ENCODE data around the gene TSC22D3.
"Not testable (repeated sequence)": the region's sequence is repeated elsewhere in the genome, so short reads cannot be mapped to it uniquely, and the experiment has no call there.

The TSC22D3 gene

DNA sequence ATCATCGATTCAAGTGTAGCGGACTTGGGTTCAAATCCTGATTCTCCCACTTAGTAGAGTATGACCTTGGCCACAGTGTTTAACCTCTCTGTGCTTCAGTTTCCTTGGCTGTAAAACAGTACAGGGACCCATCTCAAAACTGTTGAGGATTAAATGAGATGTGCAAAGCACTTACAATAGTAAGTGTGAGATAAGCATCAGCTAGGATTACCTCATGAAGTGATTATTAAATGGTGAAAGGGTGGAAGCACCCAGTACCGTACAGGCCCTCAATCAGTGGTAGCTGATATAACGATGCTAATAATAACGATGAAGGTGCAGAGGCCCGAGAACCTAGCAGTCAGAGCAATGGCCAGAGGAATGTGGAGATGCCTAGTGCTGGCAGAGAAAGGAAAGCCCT lies 102.2 kb downstream of the TSC22D3 start:
- peak overlapping the region; percentile 4 to 94 (median 80) for H3K27ac ChIP-seq
- H3K4me3 ChIP-seq: no peak overlapping the region

DNA sequence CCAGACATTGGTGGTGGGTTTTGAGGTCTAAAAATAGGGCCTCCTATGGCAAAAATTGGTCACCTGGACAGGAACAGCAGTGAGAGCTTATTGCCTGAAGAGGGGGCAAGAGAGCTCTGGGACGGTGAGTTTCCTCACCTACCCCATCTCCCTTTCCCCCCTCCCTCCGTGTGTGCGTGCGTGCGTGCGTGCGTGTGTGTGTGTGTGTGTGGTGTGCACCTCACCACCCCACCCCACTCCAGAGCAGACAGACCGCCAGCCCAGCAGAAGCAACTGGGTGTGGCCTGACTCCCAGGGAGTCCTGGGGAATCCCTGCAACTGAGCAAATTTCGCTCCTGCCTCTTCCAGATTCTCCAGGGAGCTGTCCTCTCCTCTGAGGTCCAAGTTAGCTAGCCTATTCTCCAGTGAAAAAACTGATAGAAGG lies 102.6 kb downstream of the TSC22D3 start:
- Histone ChIP-seq H3K27ac (peak overlapping the region in 20 of 21 experiments; percentile 4 to 94 (median 82)), H3K4me3 (no peak overlapping the region)

DNA sequence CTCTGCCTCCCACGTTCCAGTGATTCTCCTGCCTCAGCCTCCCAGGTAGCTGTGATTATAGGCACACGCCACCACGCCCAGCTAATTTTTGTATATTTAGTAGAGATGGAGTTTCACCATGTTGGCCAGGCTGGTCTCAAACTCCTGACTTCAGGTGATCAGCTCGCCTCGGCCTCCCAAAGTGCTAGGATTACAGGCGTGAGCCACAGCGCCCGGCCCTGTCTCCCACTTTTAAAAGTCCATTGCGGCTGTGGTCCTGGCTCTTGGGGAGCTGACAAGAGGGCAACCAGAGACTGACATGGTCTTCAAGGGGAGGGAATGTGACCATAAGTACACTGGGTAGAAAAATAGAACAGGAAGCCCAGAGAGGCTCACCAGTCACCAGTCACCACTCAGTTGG lies 104.3 kb downstream of the TSC22D3 start:
- not testable (repeated sequence) for H3K4me3 ChIP-seq, H3K27ac ChIP-seq

DNA sequence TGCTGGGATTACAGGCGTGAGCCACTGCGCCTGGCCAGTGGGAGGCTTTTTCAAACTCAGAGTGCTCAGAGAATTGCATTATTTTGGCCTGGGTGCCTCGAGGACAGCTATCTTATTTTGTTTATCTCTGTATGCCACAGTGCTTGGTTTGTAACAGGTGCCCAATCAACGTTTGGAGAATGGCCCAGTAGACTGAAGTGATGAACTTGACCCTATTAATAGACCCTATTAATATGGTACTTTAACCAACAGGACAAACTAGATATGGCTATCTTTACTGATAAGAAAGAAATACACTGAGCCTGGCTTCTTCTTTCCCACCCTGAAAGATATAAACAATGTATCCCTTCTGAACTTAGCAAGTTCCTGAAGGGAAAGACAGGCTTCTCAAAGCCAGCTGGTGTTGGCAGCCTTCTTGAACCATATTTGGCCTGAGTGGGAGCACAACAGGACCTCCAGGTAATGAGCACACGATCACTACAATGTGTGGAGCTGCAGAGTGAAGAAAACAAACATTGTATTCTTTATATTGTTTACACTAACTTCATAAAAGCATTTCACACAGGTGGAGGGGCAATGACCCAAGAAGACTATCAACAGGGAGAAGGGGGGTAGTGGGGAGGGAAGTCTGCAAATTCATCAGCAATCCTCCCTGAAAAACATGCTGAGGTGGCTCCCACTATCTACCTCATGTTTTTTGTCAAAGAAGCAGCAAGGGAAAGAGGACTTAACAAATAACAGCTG lies 105.5 kb downstream of the TSC22D3 start:
- Histone ChIP-seq H3K4me3 (no peak overlapping the region), H3K27ac (no peak overlapping the region)

DNA sequence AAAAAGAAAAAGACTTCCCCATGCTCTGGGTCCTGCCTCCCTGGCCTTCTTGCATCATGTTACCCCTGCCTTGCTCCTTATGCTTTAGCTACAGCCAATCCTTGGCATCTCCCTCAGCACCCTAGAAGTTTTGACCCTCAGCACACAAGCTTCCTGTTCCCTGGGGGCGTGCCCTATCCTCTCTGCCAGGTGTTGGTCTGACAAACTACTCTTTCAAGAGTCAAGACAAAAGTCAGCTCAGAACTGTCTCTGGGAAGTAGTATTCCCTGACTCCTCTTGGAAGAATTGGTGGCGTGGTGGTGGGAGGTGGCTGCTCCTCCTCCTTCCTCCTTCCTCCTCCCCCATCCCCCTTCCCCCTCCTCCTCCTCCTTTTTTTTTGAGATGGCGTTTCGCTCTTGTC lies 106.3 kb downstream of the TSC22D3 start:
- Histone ChIP-seq H3K4me3 (no peak overlapping the region), H3K27ac (no peak overlapping the region)

DNA sequence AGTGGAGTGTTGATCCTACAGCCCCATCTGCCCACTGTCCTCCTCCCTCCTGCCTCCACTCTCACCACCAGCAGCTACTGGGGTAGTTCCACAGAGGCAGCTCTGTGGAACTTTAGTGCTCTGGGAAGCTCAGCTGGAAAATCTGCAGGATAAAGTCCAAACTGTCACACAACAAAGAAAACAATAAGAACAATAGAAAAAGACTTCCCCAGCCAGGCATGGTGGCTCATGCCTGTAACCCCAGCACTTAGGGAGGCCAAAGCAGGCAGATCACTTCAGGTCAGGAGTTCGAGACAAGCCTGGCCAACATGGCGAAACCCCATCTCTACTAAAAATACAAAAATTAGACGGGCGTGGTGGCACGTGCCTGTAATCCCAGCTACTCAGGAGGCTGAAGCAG lies 106.9 kb downstream of the TSC22D3 start:
- H3K4me3 ChIP-seq, H3K27ac ChIP-seq: not testable (repeated sequence)

DNA sequence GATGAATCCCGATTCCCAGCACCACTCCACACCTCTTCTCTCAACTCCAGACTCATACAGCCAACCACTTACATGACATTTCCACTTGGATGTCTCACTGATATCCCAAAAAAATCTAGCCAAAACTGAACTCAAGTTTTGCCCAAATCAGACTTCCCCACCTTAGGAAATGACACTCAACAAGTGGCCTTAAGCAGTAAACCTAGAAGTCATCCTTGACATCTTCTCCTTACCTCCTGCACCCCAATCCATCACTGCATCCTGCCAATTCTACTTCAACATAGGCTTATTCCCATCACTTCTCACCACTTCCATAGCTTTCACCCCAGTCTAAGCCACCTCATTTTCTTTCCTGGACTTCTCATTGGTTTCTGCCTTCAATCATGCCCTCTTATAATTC lies 108.2 kb downstream of the TSC22D3 start:
- Histone ChIP-seq H3K27ac (no peak overlapping the region), H3K4me3 (no peak overlapping the region)

DNA sequence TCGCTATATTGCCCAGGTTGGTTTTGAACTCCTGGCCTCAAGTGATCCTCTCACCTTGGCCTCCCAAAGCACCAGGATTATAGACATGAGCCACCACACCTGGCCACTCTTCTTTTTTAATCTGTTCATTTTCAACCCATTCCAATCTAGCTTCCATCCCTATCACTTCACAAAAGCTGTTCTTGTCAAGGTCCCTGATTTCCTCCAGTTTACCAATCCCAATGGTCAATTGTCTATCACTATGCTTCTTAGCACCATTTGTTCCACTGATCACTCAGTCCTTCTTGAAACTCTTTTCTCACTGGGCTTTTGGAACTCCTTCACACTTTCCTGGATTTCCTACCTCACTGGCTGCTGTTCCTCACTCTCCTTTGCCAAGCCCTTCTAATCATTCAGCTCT lies 108.7 kb downstream of the TSC22D3 start:
- Histone ChIP-seq H3K4me3 (no peak overlapping the region), H3K27ac (no peak overlapping the region)

All from skin epidermis (tissue), 12 donors.